GM19238 (cell line): ENCODE data around the gene AOC2.
"Not testable (repeated sequence)": the region's sequence is repeated elsewhere in the genome, so short reads cannot be mapped to it uniquely, and the experiment has no call there.

Source experiments
- DNase-seq: peaks from one replicate; pipeline ENCODE4 v3.0.0; 2011; ENCODE audit warnings: low spot score; ENCODE audit not compliant: insufficient read length

Gene AOC2

GRCh38 chr17:42832213-42832933, 12.0 kb upstream of the AOC2 start:
- no peak for DNase-seq

GRCh38 chr17:42832934-42833766, 11.2 kb upstream of the AOC2 start, which contains the start of gene PSME3:
TSS of gene PSME3 (plus strand) at chr17:42833397. CDS start at chr17:42833632, 235 bp downstream.
- DNase-seq = peak; percentile 92

GRCh38 chr17:42833767-42834422, 10.5 kb upstream of the AOC2 start:
- no peak for DNase-seq

GRCh38 chr17:42835732-42836131, 8.6 kb upstream of the AOC2 start:
- no peak for DNase-seq

GRCh38 chr17:42841975-42842685, 2.2 kb upstream of the AOC2 start:
- DNase-seq = no peak

GRCh38 chr17:42843358-42843934, 934 bp upstream of the AOC2 start:
- DNase-seq = no peak

- DNase-seq = no peak
These were observed 578 bp downstream of the AOC2 start for GRCh38 chr17:42844761-42845555.

GRCh38 chr17:42845556-42845917, 1.2 kb downstream of the AOC2 start:
- no peak for DNase-seq

- DNase-seq = no peak
These were observed 1.7 kb downstream of the AOC2 start for GRCh38 chr17:42845918-42846593.

- DNase-seq = no peak
These were observed 2.4 kb downstream of the AOC2 start for GRCh38 chr17:42846594-42847280.

GRCh38 chr17:42848093-42848492, 3.7 kb downstream of the AOC2 start:
- no peak for DNase-seq

- no peak for DNase-seq
These were observed 4.7 kb downstream of the AOC2 start for GRCh38 chr17:42849031-42849430.

- no peak for DNase-seq
These were observed 5.2 kb downstream of the AOC2 start for GRCh38 chr17:42849451-42850181.

- no peak for DNase-seq
These were observed 6.6 kb downstream of the AOC2 start, which contains the start of gene AOC3 for GRCh38 chr17:42850954-42851353. TSS of gene AOC3 (plus strand) at chr17:42851199. CDS start at chr17:42851344, 145 bp downstream.

GRCh38 chr17:42851371-42852240, 7.2 kb downstream of the AOC2 start:
- not testable (repeated sequence) for DNase-seq

GRCh38 chr17:42852351-42852750, 8.0 kb downstream of the AOC2 start:
- DNase-seq = no peak

GRCh38 chr17:42853004-42853403, 8.6 kb downstream of the AOC2 start:
- DNase-seq = no peak
